Liver (tissue), 9 donors: ENCODE measurements around the gene NCOA3. TPM values are rescaled to one million over a fixed set of nuclear protein-coding genes. Genes with fewer than 3 reads are reported as not detected.

Source experiments
- DNase-seq: peaks from one replicate; pipeline ENCODE4 v3.0.0-alpha.2; 2017; ENCODE audit warnings: low spot score
- H3K27ac ChIP-seq, 2 donors: one replicate each; pipeline ENCODE4 v1.7.0; 2013; ENCODE audit warnings: inconsistent platforms in 2 of 2, low read length in 2 of 2, control low read depth in 1 of 2, low read depth in 1 of 2, mild to moderate bottlenecking in 1 of 2
- H3K27me3 ChIP-seq, 4 donors: one replicate each; pipeline versions ENCODE4 v1.6.1 to v1.7.0; 2013; ENCODE audit warnings: low read length in 3 of 4, inconsistent platforms in 1 of 4, mild to moderate bottlenecking in 1 of 4, moderate library complexity in 1 of 4; ENCODE audit not compliant: control insufficient read depth in 4 of 4, insufficient read depth in 4 of 4
- H3K36me3 ChIP-seq, 4 donors: one replicate each; pipeline versions ENCODE4 v1.6.1 to v1.7.0; 2013; ENCODE audit warnings: low read length in 3 of 4, mild to moderate bottlenecking in 3 of 4, low read depth in 1 of 4, moderate library complexity in 1 of 4; ENCODE audit not compliant: control insufficient read depth in 4 of 4, insufficient read depth in 3 of 4
- H3K4me1 ChIP-seq, 4 donors: one replicate each; pipeline versions ENCODE4 v1.6.1 to v1.7.0; 2013; ENCODE audit warnings: low read length in 3 of 4, mild to moderate bottlenecking in 3 of 4, moderate library complexity in 1 of 4; ENCODE audit not compliant: control insufficient read depth in 4 of 4, insufficient read depth in 4 of 4
- H3K4me3 ChIP-seq, 3 donors: one replicate each; pipeline versions ENCODE4 v1.6.1 to v1.7.0; 2013; ENCODE audit warnings: low read length in 3 of 3, control low read depth in 1 of 3, low read depth in 1 of 3, mild to moderate bottlenecking in 1 of 3
- H3K9ac ChIP-seq, 2 donors: one replicate each; pipeline ENCODE4 v1.7.0; 2013; ENCODE audit warnings: low read length in 2 of 2, mild to moderate bottlenecking in 2 of 2, moderate library complexity in 2 of 2, control low read depth in 1 of 2, low read depth in 1 of 2
- H3K9me3 ChIP-seq, 4 donors: one replicate each; pipeline versions ENCODE4 v1.6.1 to v1.7.0; 2013; ENCODE audit warnings: low read length in 3 of 4; ENCODE audit not compliant: control insufficient read depth in 4 of 4
- EGR1 ChIP-seq, 2 donors: IDR thresholded peaks; 2 replicates each; pipeline ENCODE4 v1.6.1; 2016 to 2018; ENCODE audit warnings: antibody characterized with exemption in 2 of 2, low read depth in 2 of 2
- FOXA1 ChIP-seq: IDR thresholded peaks from 2 replicates; pipeline ENCODE4 v1.6.1; 2016; ENCODE audit warnings: antibody characterized with exemption
- HNF4A ChIP-seq, 2 donors: conservative IDR thresholded peaks; 2 replicates each; pipeline ENCODE4 v1.6.1; 2016; ENCODE audit warnings: antibody characterized with exemption in 2 of 2, mild to moderate bottlenecking in 2 of 2
- HNF4G ChIP-seq: IDR thresholded peaks from 2 replicates; pipeline ENCODE4 v1.6.1; 2016; ENCODE audit warnings: antibody characterized with exemption
- JUND ChIP-seq, 2 donors: IDR thresholded peaks; 2 replicates each; pipeline ENCODE4 v1.6.1; 2016; ENCODE audit warnings: antibody characterized with exemption in 2 of 2
- NR2F2 ChIP-seq: IDR thresholded peaks from 2 replicates; pipeline ENCODE4 v1.6.1; 2016; ENCODE audit warnings: antibody characterized with exemption
- RXRA ChIP-seq, 2 donors: IDR thresholded peaks; 2 replicates each; pipeline ENCODE4 v1.6.1; 2017 to 2018; ENCODE audit warnings: antibody characterized with exemption in 2 of 2, mild to moderate bottlenecking in 1 of 2
- SP1 ChIP-seq: IDR thresholded peaks from 2 replicates; pipeline ENCODE4 v1.6.1; 2018; ENCODE audit warnings: antibody characterized with exemption, mild to moderate bottlenecking
- TAF1 ChIP-seq: conservative IDR thresholded peaks from 2 replicates; pipeline ENCODE4 v1.6.1; 2016; ENCODE audit warnings: antibody characterized with exemption, mild to moderate bottlenecking
- YY1 ChIP-seq: IDR thresholded peaks from 2 replicates; pipeline ENCODE4 v1.6.1; 2016; ENCODE audit warnings: antibody characterized with exemption, mild to moderate bottlenecking
- WGBS: extraction: QIAGEN DNeasy Blood & Tissue Kit; methylation state at CpG from one replicate; pipeline ENCODE4 v1.1.7; 2013; 5-methylcytosine and 5-hydroxymethylcytosine counted together
- polyA plus RNA-seq, 2 donors: library from polyadenylated mRNA; stranded (reverse) in 1 of 2; unstranded in 1 of 2; fragments of 200-250 nt in 1 of 2; fragments of >200 nt in 1 of 2; fragmentation: Nextera tagmentation in 1 of 2; extraction: Ambion mirVana in 1 of 2; gene quantifications; one replicate each; pipeline versions ENCODE4 v1.2.1 to v1.2.3, GENCODE V29; 2013 to 2015
- total RNA-seq, 2 donors: library from RNA; depleted of rRNA; stranded (reverse); fragments of >200 nt; gene quantifications; one replicate each; pipeline ENCODE4 v1.2.3, GENCODE V29; 2014
- TF ChIP-seq, protein P1 (sequence below): IDR thresholded peaks from 2 replicates; pipeline ENCODE4 v1.6.1; 2016; ENCODE audit warnings: antibody characterized with exemption
- TF ChIP-seq, protein P2 (sequence below): fragments of 150-350 bp; IDR thresholded peaks from 2 replicates; pipeline ENCODE4 v1.5.1; 2017; ENCODE audit warnings: improper control_type of control experiment, low read depth, low read length; ENCODE audit not compliant: missing input control
- TF ChIP-seq, protein P3 (sequence below): IDR thresholded peaks from 2 replicates; pipeline ENCODE4 v1.6.1; 2016; ENCODE audit warnings: antibody characterized with exemption
- TF ChIP-seq, protein P4 (sequence below): IDR thresholded peaks from 2 replicates; pipeline ENCODE4 v1.6.1; 2016; ENCODE audit warnings: antibody characterized with exemption
- TF ChIP-seq, protein P5 (sequence below): IDR thresholded peaks from 2 replicates; pipeline ENCODE4 v1.6.1; 2016; ENCODE audit warnings: antibody characterized with exemption, mild to moderate bottlenecking
- donor health status: healthy.
- donor health status: healthy.
- donor health status: healthy.
- donor health status: healthy.
- donor health status: healthy.

Gene NCOA3
- total and polyA plus RNA-seq, 4 donors, result 3.8 to 18.2 (median 8.9) TPM

DNA sequence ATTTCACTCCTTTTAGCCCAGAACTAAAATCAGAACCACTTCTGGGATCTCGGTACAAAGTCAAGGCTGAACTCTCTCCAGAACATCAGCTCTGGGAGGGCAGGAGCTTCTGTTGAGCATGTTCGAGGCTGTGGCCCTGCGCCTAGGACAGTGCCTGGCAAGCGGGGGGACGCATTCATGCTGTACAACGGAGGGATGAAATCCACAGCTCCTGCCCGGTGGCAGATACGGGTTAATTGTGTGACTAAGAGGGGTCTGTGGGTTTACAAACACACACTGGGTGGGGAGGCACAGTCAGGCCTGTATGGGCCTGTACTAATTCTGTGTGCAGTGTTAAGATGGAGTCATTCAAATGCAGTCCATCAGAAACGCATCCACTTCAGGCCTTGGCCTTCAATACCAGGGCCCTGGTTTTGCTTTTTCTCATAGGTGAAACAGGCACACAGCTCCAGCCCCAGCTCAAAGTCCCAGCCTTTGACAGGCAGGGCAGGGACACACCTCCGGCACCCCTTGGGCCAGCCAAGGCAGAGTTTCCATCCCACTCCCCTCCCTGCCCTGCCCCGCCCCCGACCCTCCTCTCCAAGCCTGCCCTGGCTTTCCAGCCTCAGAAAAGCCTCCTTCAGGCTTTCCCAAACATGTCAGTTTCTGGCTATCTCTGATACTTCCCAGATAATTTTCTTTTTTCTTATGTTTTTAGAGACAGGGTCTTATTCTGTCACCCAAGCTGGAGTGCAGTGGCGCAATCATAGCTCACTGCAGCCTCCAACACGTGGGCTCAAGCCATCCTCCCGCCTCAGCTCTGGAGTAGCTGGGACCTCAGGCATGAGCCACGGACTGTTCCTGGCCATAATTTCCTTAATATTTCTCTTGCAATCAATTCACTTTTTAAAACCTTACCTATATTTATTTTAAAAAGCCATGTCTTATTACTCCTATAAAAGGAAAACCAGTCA is 173.8 kb downstream of the NCOA3 start:
- WGBS, result 91% methylated on average over 16 of the region's 16 CpGs
- Histone ChIP-seq H3K36me3 (peaks cover 0 to 2% (median 0%) of the 10 kb centered on the region in 4 donors), H3K27me3 (no peaks in the 10 kb centered on the region), H3K9me3 (no peaks in the 10 kb centered on the region), H3K4me1 (peaks cover 2 to 10% (median 5%) of the 10 kb centered on the region in 4 donors), H3K9ac (no peak overlapping the region), H3K27ac (no peak overlapping the region), H3K4me3 (no peak overlapping the region)
- TF ChIP-seq, protein P1, sequence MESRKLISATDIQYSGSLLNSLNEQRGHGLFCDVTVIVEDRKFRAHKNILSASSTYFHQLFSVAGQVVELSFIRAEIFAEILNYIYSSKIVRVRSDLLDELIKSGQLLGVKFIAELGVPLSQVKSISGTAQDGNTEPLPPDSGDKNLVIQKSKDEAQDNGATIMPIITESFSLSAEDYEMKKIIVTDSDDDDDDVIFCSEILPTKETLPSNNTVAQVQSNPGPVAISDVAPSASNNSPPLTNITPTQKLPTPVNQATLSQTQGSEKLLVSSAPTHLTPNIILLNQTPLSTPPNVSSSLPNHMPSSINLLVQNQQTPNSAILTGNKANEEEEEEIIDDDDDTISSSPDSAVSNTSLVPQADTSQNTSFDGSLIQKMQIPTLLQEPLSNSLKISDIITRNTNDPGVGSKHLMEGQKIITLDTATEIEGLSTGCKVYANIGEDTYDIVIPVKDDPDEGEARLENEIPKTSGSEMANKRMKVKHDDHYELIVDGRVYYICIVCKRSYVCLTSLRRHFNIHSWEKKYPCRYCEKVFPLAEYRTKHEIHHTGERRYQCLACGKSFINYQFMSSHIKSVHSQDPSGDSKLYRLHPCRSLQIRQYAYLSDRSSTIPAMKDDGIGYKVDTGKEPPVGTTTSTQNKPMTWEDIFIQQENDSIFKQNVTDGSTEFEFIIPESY, result no peak
- TF ChIP-seq, protein P2, sequence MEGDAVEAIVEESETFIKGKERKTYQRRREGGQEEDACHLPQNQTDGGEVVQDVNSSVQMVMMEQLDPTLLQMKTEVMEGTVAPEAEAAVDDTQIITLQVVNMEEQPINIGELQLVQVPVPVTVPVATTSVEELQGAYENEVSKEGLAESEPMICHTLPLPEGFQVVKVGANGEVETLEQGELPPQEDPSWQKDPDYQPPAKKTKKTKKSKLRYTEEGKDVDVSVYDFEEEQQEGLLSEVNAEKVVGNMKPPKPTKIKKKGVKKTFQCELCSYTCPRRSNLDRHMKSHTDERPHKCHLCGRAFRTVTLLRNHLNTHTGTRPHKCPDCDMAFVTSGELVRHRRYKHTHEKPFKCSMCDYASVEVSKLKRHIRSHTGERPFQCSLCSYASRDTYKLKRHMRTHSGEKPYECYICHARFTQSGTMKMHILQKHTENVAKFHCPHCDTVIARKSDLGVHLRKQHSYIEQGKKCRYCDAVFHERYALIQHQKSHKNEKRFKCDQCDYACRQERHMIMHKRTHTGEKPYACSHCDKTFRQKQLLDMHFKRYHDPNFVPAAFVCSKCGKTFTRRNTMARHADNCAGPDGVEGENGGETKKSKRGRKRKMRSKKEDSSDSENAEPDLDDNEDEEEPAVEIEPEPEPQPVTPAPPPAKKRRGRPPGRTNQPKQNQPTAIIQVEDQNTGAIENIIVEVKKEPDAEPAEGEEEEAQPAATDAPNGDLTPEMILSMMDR, result no peak
- no peak for TF ChIP-seq FOXA1
- no peak for TF ChIP-seq SP1
- TF ChIP-seq, protein P3, sequence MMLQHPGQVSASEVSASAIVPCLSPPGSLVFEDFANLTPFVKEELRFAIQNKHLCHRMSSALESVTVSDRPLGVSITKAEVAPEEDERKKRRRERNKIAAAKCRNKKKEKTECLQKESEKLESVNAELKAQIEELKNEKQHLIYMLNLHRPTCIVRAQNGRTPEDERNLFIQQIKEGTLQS, result no peak
- TF ChIP-seq TAF1, result no peak
- TF ChIP-seq HNF4A (conservative IDR thresholded peaks at IDR 0.05), result no peak
- TF ChIP-seq, protein P4, sequence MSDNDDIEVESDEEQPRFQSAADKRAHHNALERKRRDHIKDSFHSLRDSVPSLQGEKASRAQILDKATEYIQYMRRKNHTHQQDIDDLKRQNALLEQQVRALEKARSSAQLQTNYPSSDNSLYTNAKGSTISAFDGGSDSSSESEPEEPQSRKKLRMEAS, result no peak
- TF ChIP-seq NR2F2, result no peak
- TF ChIP-seq RXRA (IDR thresholded peaks at IDR 0.05), result no peak
- TF ChIP-seq YY1, result no peak
- TF ChIP-seq HNF4G, result no peak
- no peak for DNase-seq

DNA sequence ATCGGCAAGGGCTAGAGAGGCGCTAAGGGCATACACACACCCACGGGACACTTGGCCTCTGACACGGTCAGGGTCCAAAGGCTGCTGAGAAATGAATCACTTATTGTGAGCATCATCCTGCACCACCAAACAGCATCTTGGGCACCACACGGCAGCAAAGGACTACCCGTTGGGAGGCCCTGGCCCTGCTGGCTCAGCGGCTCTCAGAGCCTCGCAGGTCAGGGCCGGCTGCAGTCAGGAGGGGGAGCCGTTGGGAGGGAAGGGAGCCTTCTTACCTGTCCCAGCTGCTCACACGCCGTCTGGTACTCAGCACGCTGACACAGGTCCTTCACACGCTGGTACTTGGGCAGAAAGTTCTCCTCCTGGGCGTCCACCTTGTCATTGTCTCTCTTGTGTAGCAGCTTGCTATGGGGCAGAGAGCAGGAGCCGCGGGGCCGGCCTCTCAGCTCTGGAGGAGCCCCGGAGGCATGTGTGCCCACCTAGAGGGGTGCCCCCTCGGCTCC is 174.6 kb downstream of the NCOA3 start:
- Histone ChIP-seq H3K27me3 (no peaks in the 10 kb centered on the region), H3K4me1 (peaks cover 2 to 10% (median 7%) of the 10 kb centered on the region in 4 donors), H3K4me3 (no peak overlapping the region), H3K9me3 (no peaks in the 10 kb centered on the region), H3K27ac (no peak overlapping the region), H3K9ac (no peak overlapping the region), H3K36me3 (peaks cover 0 to 2% (median 0%) of the 10 kb centered on the region in 4 donors)
- TF ChIP-seq JUND (IDR thresholded peaks at IDR 0.05) (no peak), EGR1 (IDR thresholded peaks at IDR 0.05; ENCODE audit: low read depth in 2 of 2) (no peak), NR2F2 (no peak), YY1 (no peak), HNF4G (no peak)
- TF ChIP-seq, protein P3, result no peak
- TF ChIP-seq, protein P5, sequence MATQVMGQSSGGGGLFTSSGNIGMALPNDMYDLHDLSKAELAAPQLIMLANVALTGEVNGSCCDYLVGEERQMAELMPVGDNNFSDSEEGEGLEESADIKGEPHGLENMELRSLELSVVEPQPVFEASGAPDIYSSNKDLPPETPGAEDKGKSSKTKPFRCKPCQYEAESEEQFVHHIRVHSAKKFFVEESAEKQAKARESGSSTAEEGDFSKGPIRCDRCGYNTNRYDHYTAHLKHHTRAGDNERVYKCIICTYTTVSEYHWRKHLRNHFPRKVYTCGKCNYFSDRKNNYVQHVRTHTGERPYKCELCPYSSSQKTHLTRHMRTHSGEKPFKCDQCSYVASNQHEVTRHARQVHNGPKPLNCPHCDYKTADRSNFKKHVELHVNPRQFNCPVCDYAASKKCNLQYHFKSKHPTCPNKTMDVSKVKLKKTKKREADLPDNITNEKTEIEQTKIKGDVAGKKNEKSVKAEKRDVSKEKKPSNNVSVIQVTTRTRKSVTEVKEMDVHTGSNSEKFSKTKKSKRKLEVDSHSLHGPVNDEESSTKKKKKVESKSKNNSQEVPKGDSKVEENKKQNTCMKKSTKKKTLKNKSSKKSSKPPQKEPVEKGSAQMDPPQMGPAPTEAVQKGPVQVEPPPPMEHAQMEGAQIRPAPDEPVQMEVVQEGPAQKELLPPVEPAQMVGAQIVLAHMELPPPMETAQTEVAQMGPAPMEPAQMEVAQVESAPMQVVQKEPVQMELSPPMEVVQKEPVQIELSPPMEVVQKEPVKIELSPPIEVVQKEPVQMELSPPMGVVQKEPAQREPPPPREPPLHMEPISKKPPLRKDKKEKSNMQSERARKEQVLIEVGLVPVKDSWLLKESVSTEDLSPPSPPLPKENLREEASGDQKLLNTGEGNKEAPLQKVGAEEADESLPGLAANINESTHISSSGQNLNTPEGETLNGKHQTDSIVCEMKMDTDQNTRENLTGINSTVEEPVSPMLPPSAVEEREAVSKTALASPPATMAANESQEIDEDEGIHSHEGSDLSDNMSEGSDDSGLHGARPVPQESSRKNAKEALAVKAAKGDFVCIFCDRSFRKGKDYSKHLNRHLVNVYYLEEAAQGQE, result no peak
- TF ChIP-seq, protein P2, result no peak
- 85% methylated on average over 20 of the region's 20 CpGs for WGBS
- DNase-seq, result no peak
